ENCODE data around the gene WFDC2.
"Not testable (repeated sequence)": the region's sequence is repeated elsewhere in the genome, so short reads cannot be mapped to it uniquely, and the experiment has no call there.

WFDC2 gene

DNA sequence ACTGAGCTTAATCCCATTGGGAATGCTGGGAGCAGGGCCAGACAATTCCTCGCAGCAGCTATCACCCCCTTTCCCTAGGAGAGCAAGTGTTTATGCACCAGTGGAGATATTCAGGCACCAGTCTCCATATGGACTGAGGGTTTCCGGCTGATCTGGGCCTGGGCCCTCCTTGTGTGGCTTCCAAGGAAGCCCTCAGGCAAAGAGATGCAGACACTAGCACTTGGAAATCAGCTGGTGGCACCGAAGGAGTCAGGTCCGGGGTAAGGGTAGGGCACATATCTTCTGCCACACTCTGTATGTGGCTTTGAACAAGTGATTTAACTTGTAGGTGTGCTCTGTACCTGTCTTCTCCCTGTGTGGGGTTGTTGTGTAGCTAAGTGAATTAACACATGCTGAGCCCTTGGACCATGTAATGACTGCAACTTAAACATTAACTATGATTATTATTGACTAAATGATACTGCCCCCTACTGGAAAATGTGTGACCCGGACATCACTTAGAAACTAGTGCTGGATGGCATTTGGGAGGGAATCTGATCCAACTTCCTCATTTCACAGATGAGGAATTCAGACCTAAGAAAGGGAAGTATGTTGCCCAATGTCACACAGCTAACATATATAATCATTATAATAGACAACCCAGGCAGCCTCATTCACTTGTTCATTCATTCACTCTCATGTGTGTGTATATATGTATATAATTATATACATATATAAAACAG, 19.3 kb upstream of the WFDC2 start:
- no peak for DNase-seq (ENCODE audit: low read depth in 2 of 2, low spot score in 1 of 2)

GRCh38 chr20:45452238-45452637, 17.3 kb upstream of the WFDC2 start:
- no peak for DNase-seq (ENCODE audit: low read depth in 2 of 2, low spot score in 1 of 2)

- DNase-seq (ENCODE audit: low read depth in 2 of 2, low spot score in 1 of 2), result no peak
These were observed 16.5 kb upstream of the WFDC2 start for GRCh38 chr20:45452772-45453691.

DNA sequence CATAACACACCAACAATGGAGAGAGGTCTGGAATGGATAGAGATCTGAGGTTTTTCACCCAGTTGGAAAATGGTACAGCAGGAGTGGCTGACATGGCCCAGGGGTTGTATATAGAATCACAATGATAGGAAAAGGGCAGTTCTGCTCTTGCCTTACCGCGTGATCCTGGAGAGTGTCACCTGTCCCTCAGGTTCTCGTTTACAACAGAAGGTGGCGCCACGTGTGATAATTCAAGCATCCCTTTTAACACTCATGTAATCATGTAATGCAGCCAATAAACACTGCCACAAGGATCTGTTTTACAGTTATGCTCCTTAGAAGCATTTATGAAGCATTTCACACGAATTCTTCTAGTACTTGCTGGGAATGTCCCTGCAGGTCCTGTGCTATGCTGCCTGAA, 12.9 kb upstream of the WFDC2 start:
- DNase-seq (ENCODE audit: low read depth in 2 of 2, low spot score in 1 of 2), result no peak

DNA sequence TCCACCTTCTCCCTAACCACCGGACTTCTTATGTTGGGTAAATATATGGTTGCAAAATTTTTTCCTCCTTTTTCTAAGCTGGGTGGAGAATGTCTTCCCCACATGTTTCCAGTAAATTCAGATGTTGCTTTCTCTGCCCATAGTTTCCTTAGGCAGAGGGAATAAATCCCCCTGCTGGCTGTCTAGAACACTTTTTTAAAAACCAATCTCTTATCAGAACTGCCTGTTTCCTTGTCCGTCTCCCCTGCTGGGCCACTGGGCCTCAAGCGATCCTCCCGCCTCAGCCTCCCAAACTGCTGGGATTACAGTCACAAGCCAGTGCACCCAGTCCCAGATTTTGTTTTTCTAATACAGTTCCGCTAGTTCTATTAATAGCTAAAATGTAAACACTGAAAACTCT, 9.9 kb upstream of the WFDC2 start:
- no peak for DNase-seq (ENCODE audit: low read depth in 2 of 2, low spot score in 1 of 2)

DNA sequence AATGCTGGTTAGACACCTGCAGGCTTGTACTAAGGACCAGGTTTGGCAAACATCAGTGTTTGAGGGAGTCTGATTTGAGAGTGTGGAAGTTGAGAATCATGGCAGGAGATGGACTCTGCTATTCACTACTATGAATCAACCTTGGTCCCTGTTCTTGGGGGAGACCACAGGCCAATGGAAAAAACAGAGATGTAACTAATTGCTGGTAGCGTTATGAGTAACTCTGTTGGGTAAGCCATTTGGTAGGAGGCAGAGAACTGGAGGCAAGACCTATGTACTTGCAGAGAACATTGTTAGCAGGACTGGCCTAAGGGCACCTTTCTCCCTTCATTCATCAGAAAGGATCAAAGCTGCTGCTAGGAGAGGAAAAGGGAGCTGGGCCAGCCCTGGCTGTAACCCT, 8.3 kb upstream of the WFDC2 start:
- no peak for DNase-seq (ENCODE audit: low read depth in 2 of 2, low spot score in 1 of 2)

DNA sequence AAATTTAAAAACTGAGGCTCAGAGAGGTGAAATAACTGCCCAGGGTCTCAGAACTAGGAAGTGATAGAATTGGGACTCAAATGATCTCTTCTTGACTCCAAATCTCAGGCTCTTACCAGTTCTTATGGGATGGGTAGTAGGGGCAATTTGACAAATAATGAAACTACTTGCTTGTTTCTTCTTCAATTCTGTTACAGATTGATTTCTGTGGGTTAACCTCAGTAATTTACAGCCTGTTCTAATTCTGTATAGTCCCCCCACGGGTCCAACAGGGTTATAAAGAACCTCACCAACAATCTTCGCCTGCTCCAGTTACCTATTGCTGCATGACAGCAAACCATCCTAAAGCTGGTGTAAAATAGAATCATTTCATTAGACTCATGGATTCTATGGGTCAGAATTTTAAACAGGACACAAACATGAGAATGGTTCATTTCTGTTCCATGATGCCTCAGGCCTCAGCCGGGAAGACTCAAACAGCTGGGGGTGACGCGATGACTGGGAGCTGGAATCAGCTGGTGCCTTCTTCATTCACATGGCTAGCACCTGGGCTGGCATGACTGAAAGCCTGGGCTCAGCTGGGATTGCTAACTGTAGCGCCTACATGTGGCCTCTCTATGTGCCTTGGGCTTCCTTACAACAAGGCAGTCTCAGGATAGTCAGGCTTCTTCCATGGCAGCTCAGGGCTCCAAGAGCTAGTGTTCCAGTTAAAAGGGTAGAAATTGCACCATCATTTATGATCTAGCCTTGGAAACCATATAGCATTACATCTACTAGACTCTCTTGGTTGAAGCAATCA, 6.6 kb upstream of the WFDC2 start:
- DNase-seq (ENCODE audit: low read depth in 2 of 2, low spot score in 1 of 2), result no peak

DNA sequence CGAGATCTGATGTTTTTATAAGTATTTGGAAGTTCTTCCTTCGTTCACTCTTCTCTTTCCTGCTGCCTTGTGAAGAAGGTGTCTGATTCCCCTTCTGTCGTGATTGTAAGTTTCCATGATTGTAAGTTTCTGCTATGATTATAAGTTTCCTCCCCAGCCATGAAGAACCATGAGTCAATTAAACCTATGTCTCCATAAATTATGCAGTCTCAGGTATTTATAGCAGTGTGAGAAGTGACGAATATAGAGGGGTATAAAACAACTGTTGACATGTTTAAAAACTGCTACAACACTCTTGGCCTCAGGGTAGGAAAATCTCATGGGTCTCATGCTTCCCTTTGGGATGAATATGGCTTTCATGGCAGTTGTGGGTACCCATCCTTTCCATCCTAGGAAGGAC, 5.8 kb upstream of the WFDC2 start:
- DNase-seq (ENCODE audit: low read depth in 2 of 2, low spot score in 1 of 2), result no peak

- DNase-seq (ENCODE audit: low read depth in 2 of 2, low spot score in 1 of 2), result no peak
These were observed 3.9 kb upstream of the WFDC2 start for GRCh38 chr20:45465491-45466266.

DNA sequence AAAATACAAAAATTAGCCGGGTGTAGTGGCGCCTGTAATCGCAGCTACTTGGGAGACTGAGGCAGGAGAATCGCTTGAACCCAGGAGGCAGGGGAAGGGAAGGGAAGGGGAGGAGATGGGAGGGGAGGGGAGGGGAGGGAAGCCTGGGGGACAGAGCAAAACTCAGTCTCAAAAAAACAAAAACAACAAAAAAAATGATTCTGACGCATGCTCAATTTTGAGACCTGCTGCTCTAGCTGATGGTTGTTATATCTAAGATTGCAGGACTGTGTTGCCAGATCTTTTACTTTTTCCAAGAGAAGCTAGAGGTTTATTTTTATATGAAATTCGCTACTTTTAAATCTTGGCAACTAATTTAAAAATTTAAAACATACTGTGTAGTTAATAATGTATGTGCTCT, 2.4 kb upstream of the WFDC2 start:
- no peak for DNase-seq (ENCODE audit: low read depth in 2 of 2, low spot score in 1 of 2)

GRCh38 chr20:45467861-45468260, 1.7 kb upstream of the WFDC2 start:
- DNase-seq (ENCODE audit: low read depth in 2 of 2, low spot score in 1 of 2), result no peak

DNA sequence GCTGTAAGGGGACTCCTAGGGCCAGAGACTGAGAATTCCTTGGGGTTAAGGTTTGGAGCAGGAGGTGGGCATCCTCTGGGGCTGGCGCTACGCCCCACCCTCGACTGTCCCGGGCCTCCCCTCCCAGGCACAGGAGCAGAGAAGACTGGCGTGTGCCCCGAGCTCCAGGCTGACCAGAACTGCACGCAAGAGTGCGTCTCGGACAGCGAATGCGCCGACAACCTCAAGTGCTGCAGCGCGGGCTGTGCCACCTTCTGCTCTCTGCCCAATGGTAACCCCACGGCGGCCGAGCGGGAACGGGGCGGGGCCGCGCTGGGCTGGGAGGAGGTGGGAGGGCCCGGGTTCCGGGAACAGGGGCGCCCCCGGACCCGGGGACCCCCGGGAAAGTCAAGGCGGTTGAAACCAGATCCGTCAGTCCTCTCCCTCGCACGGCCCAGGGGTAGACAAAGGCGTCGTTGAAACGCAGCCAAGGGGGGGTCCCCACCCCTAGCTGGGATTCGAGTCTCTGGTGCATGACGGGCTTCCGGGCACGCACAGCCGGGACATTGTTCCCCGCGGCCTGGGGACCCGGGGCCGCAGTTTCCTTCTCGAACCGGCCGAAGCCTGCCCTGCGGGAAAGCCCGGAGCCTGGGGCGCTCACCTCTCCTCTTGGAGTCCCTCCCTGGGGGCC, 844 bp downstream of the WFDC2 start:
- no peak for DNase-seq (ENCODE audit: low read depth in 2 of 2, low spot score in 1 of 2)

- DNase-seq (ENCODE audit: low read depth in 2 of 2, low spot score in 1 of 2), result no peak
These were observed 1.4 kb downstream of the WFDC2 start for GRCh38 chr20:45470937-45471336.

- DNase-seq (ENCODE audit: low read depth in 2 of 2, low spot score in 1 of 2), result not testable (repeated sequence)
These were observed 2.7 kb downstream of the WFDC2 start for GRCh38 chr20:45472286-45472685.

- not testable (repeated sequence) for DNase-seq (ENCODE audit: low read depth in 2 of 2, low spot score in 1 of 2)
These were observed 8.1 kb downstream of the WFDC2 start for GRCh38 chr20:45477530-45478148.

- DNase-seq (ENCODE audit: low read depth in 2 of 2, low spot score in 1 of 2), result no peak
These were observed 10.3 kb downstream of the WFDC2 start for GRCh38 chr20:45479822-45480221.

GRCh38 chr20:45484676-45485075, 15.1 kb downstream of the WFDC2 start:
- DNase-seq (ENCODE audit: low read depth in 2 of 2, low spot score in 1 of 2), result no peak

DNA sequence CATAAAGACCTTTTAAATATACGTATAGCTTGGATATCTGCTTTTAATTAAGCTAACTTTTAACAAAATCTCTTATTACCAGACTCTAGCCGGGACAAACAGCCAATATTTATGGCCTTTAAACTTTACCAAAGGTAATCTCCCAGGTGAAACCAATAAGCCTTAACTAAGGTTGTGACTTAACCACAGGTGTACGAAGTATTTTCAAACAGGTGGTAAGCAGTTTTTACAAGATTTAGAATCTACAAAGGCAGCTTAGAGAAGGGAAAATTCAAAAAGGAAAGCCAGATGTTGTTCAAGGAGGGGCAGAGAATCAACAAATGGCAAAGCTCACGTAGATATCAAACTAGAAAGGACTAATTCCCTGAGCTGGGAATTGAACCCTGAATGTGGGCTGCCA, 15.8 kb downstream of the WFDC2 start:
- DNase-seq (ENCODE audit: low read depth in 2 of 2, low spot score in 1 of 2), result no peak

DNA sequence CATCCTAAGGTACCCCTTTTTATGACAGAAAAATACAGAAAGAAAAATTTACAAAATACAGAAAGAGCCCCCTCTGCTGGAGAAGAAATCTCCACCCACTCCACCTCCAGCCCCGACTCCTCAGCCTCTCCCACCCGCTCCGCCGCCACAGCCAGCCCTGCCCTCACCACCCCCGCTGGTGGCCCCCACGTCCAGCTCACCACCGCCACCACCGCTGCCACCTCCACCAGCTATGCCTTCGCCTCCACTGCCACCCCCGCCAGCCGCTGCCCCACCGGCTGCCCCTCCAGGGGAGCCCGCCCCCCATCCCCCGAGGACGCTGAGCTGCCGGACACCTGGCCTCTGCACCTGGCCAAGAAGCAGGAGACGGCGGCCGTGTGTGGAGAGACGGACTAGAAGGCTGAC, 17.7 kb downstream of the WFDC2 start:
- DNase-seq (ENCODE audit: low read depth in 2 of 2, low spot score in 1 of 2), result no peak

GRCh38 chr20:45489083-45489531, 19.6 kb downstream of the WFDC2 start:
- no peak for DNase-seq (ENCODE audit: low read depth in 2 of 2, low spot score in 1 of 2)
